SIG-M5 (cell line): Measurements from ENCODE around the gene CLOCK.

ENCODE experiments used
- DNase-seq: peaks from one replicate; lab custom pipeline; 2025; lab: John Stamatoyannopoulos, UW

CLOCK gene

DNA sequence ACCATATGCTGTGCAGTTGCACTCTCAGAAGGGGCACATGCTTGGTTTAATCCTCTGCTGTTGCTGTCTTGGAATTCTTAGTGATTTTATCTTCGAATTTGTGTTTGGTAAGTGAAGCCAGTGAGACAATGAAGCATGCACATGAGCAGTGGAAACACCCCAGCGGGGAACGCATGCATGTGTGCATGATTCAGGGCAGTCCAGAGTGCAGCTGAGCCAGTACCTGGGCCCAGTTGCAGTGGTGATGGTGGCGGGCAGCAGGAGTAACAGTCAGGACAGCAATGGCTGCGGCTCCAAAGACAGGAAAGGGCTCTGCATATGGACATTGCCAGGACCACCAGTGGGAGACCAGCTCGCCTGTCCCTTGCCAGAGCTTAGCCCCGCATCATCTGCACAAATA, 165.2 kb downstream of the CLOCK start:
- no peak for DNase-seq

DNA sequence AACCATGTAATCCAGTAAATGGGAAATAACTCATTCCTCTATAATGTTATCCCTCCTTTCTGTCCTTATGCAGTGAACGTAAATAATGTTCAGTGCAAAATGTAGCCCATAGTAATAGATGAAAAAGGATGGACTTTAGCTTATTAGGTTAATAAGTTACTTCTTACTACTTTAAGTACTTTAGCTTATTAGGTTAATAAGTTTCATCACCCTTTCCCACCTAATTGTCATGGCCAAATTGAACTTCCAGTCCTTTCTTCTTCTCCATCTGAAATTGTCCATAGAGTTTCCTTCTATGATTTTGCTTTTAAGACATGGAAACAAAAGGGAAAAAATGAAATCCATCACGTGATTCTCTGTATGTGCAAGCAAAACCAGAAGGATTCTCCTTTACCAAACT, 166.1 kb downstream of the CLOCK start:
- DNase-seq: no peak

DNA sequence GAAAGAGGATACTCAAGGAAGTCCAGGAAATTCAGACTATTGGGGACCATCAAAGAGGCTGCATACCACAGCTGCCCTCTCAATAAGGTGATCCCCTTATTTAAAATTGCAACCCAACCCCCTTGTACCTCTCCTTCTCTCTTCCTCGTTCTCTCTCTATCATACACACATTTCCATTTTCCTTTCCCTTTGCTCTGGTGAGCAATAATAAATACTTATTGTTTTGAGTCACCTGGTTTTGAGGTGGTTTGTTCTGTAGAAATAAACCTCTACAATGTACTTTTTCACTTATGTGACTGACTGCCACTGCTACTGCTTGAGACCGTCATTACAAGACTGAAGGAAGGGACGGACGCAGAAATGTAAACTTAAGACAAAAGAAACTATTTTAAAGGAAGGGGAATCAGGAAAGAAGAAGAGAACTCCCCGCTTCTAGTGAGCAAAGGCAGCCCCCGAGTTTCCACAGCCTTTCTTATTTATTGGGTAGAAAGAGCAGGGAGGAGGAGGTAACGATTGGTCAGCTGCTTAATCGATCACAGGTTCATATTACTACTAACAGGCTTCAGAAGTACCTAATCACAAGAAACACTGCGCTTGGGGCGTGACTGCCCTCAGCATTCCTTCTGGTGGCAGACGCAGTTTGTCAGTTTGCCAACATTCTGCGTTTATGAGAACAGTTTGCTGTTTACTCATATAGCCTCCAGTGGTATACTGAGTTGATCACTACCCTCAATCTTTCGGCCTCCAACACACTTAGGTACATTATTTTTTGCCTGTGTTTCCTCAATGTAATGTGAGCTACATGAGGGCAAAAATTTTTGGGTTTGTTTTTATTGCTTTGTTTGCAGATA, 167.9 kb downstream of the CLOCK start:
- no peak for DNase-seq
